Panc1 (cell line): ENCODE measurements around the gene PLEKHF1.

Experiments
- CTCF ChIP-seq: fragments of 450-650 bp; IDR thresholded peaks from 2 replicates; pipeline ENCODE4 v1.5.1; 2017; ENCODE audit warnings: mild to moderate bottlenecking
- POLR2AphosphoS5 ChIP-seq: IDR thresholded peaks from 2 replicates; pipeline ENCODE4 v1.6.1; 2012; ENCODE audit warnings: mild to moderate bottlenecking, low read depth, low read length, moderate library complexity
- SIN3A ChIP-seq: IDR thresholded peaks from 2 replicates; pipeline ENCODE4 v1.6.1; 2012; ENCODE audit warnings: low read depth, mild to moderate bottlenecking, low read length, moderate library complexity, borderline replicate concordance; ENCODE audit not compliant: insufficient read depth
- TF ChIP-seq, protein P1 (sequence below), 2 experiments: IDR thresholded peaks; 2 replicates each; pipeline ENCODE4 v1.6.1; 2011 to 2012; ENCODE audit warnings: low read depth in 2 of 2, control low read depth in 1 of 2, low read length in 1 of 2, mild to moderate bottlenecking in 1 of 2, moderate library complexity in 1 of 2; ENCODE audit not compliant: insufficient read depth in 1 of 2

DNA sequence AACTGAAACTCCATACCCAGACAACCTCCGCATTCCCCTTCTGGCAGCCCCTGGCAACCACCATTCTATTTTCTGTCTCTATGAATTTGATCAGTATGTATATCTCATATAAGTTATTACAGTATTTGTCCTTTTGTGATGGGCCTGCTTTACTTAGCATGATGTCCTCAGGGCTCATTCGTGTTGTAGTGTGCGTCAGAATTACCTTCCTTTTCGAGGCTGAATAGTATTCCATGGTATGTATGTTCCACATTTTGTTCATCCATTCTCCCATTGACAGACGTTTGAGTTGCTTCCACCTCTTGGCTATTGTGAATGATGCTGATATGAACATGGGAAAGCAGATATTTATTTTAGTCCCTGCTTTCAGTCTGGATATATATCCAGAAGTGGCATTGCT lies 5.0 kb downstream of the PLEKHF1 start:
- TF ChIP-seq CTCF (no peak), POLR2AphosphoS5 (no peak), SIN3A (no peak)
- TF ChIP-seq, protein P1, sequence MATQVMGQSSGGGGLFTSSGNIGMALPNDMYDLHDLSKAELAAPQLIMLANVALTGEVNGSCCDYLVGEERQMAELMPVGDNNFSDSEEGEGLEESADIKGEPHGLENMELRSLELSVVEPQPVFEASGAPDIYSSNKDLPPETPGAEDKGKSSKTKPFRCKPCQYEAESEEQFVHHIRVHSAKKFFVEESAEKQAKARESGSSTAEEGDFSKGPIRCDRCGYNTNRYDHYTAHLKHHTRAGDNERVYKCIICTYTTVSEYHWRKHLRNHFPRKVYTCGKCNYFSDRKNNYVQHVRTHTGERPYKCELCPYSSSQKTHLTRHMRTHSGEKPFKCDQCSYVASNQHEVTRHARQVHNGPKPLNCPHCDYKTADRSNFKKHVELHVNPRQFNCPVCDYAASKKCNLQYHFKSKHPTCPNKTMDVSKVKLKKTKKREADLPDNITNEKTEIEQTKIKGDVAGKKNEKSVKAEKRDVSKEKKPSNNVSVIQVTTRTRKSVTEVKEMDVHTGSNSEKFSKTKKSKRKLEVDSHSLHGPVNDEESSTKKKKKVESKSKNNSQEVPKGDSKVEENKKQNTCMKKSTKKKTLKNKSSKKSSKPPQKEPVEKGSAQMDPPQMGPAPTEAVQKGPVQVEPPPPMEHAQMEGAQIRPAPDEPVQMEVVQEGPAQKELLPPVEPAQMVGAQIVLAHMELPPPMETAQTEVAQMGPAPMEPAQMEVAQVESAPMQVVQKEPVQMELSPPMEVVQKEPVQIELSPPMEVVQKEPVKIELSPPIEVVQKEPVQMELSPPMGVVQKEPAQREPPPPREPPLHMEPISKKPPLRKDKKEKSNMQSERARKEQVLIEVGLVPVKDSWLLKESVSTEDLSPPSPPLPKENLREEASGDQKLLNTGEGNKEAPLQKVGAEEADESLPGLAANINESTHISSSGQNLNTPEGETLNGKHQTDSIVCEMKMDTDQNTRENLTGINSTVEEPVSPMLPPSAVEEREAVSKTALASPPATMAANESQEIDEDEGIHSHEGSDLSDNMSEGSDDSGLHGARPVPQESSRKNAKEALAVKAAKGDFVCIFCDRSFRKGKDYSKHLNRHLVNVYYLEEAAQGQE (IDR thresholded peaks at IDR 0.05; ENCODE audit: insufficient read depth in 1 of 2, low read depth in 2 of 2, low read length in 1 of 2) = no peak
